OCI-LY3 (cell line): ENCODE results near the gene NRXN3.

Experiments used
- EZH2phosphoT487 ChIP-seq: fragments of 200-600 bp; shearing (Covaris generic); IDR thresholded peaks from 2 replicates; pipeline ENCODE4 v1.6.1; 2018; ENCODE audit warnings: antibody characterized with exemption, mixed run types, low read depth
- TF ChIP-seq, protein P1 (sequence below): fragments of 200-600, 300-600 bp; sonication (generic); IDR thresholded peaks from 2 replicates; pipeline ENCODE4 v1.5.1; 2014; ENCODE audit warnings: antibody characterized with exemption, low read length, low read depth

GRCh38 chr14:78524196-78524595, 354.0 kb downstream of the NRXN3 start:
- no peak for TF ChIP-seq EZH2phosphoT487
- TF ChIP-seq, protein P1, sequence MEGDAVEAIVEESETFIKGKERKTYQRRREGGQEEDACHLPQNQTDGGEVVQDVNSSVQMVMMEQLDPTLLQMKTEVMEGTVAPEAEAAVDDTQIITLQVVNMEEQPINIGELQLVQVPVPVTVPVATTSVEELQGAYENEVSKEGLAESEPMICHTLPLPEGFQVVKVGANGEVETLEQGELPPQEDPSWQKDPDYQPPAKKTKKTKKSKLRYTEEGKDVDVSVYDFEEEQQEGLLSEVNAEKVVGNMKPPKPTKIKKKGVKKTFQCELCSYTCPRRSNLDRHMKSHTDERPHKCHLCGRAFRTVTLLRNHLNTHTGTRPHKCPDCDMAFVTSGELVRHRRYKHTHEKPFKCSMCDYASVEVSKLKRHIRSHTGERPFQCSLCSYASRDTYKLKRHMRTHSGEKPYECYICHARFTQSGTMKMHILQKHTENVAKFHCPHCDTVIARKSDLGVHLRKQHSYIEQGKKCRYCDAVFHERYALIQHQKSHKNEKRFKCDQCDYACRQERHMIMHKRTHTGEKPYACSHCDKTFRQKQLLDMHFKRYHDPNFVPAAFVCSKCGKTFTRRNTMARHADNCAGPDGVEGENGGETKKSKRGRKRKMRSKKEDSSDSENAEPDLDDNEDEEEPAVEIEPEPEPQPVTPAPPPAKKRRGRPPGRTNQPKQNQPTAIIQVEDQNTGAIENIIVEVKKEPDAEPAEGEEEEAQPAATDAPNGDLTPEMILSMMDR: no peak
